Measurements from ENCODE around the gene ZEB2. TPM values are rescaled to one million over a fixed set of nuclear protein-coding genes. Genes with fewer than 3 reads are reported as not detected.

ZEB2 gene
- total RNA-seq: 925 TPM

DNA sequence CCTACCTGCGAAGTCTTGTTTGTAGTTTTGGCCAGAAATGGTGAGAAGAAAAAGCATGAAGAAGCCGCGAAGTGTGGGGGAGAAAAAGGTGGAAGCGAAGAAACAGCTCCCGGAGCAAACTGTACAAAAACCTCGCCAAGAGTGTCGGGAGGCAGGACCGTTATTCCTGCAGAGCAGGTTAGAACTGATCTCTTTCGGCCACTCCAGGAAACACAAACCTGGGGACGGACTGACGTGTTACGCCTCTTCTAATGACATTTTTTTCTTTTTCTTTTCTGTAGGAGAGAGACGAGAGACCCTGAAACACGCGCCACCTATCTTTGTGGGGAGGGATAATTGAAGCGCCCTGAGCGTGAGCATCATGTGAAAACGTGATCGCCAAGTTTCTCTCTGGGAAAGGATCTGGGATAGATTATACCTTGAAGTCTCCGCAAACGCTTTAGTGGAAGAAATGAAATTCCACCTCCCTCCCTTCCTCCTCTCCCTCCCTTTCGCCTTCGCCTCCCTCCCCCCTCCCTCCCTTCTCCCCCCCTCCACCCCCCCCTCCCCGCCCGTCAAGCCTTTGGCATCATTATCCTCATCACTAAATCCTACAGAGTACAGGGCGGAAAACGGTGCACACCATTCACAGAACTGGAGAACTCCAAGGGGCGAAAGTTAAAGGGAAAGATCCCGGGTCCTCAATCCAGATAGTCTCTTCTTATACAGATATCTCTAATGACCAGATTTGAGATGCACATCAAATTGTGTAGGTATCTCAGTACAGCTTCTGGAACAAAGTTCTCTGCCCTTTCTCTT lies at the start of gene ZEB2:
Gene ZEB2 (minus strand): TSS at position 186 of the 798 bp plus-strand sequence. CDS start 2,769 bp downstream, outside the sequence.

Small RNAs within 50 kb of the gene (small RNA-seq; reads per million reads assigned to genes)
- gene RF01987 (ENCODE audit: low replicate concordance): not detected

Data from parietal lobe (tissue), 2 donors.